ENCODE measurements around the gene CUEDC1.
"Not testable (repeated sequence)": the region's sequence is repeated elsewhere in the genome, so short reads cannot be mapped to it uniquely, and the experiment has no call there.

The CUEDC1 gene

GRCh38 chr17:57984936-57985674, 29.9 kb upstream of the CUEDC1 start:
- DNase-seq, result no peak

GRCh38 chr17:57984261-57984890, 29.2 kb upstream of the CUEDC1 start:
- DNase-seq, result no peak

GRCh38 chr17:57983446-57983845, 28.2 kb upstream of the CUEDC1 start:
- DNase-seq, result no peak

- no peak for DNase-seq
These were observed 27.4 kb upstream of the CUEDC1 start for GRCh38 chr17:57982452-57983170.

GRCh38 chr17:57980522-57980921, 25.3 kb upstream of the CUEDC1 start:
- DNase-seq, result no peak

GRCh38 chr17:57979076-57979475, 23.9 kb upstream of the CUEDC1 start:
- no peak for DNase-seq

- no peak for DNase-seq
These were observed 21.4 kb upstream of the CUEDC1 start for GRCh38 chr17:57976594-57976993.

- no peak for DNase-seq
These were observed 19.8 kb upstream of the CUEDC1 start for GRCh38 chr17:57975044-57975443.

GRCh38 chr17:57974053-57974824, 19.0 kb upstream of the CUEDC1 start:
- DNase-seq, result not testable (repeated sequence)

GRCh38 chr17:57972151-57972550, 16.9 kb upstream of the CUEDC1 start:
- DNase-seq, result no peak

GRCh38 chr17:57971572-57971971, 16.4 kb upstream of the CUEDC1 start:
- no peak for DNase-seq

- DNase-seq, result no peak
These were observed 15.5 kb upstream of the CUEDC1 start for GRCh38 chr17:57970710-57971109.

GRCh38 chr17:57968456-57968855, 13.2 kb upstream of the CUEDC1 start:
- no peak for DNase-seq

- DNase-seq, result no peak
These were observed 11.7 kb upstream of the CUEDC1 start for GRCh38 chr17:57966875-57967274.

GRCh38 chr17:57966246-57966645, 11.0 kb upstream of the CUEDC1 start:
- no peak for DNase-seq

- DNase-seq, result no peak
These were observed 10.4 kb upstream of the CUEDC1 start for GRCh38 chr17:57965521-57966160.

GRCh38 chr17:57963149-57963511, 7.9 kb upstream of the CUEDC1 start:
- DNase-seq, result no peak

GRCh38 chr17:57962279-57963148, 7.3 kb upstream of the CUEDC1 start:
- no peak for DNase-seq

- DNase-seq, result no peak
These were observed 4.7 kb upstream of the CUEDC1 start for GRCh38 chr17:57959929-57960328.

GRCh38 chr17:57958391-57958790, 3.2 kb upstream of the CUEDC1 start:
- DNase-seq, result not testable (repeated sequence)

- no peak for DNase-seq
These were observed 2.7 kb upstream of the CUEDC1 start for GRCh38 chr17:57957886-57958285.

All from 8988T (cell line).